ENCODE data around the gene CNTN1. TPM values are rescaled to one million over a fixed set of nuclear protein-coding genes. Genes with fewer than 3 reads are reported as not detected.

The CNTN1 gene
- total RNA-seq, 1 donor from 2014 or later, result 0.46 TPM

DNA sequence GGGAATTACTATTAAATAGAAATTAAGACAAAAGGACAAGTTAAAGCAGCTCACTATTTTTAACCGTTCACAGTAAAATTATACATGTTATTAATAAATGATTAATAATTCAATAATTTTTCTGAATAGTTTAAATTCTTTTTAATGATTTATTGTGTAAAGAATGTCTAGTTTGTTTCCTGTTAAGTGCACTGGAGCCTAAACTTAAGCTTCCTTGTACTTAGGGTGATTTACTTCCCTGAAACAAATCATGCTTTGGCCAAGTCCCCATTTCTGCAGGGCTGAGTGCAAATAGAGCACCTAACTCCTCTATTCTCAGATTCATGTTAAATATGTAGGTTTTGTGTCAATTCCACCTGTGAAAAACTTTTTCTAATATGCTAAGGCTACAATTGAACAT is 307.0 kb downstream of the CNTN1 start:
- DNase-seq (ENCODE audit: low spot score), result no peak
- TF ChIP-seq CTCF (IDR thresholded peaks at IDR 0.05; ENCODE audit: unreplicated experiment), result no peak
- Mint-ChIP-seq H3K4me3 (ENCODE audit: unreplicated experiment) (no peak overlapping the region), H3K4me1 (ENCODE audit: unreplicated experiment) (no peaks in the 10 kb centered on the region), H3K36me3 (ENCODE audit: low read depth, unreplicated experiment) (peaks cover 3% of the 10 kb centered on the region), H3K27me3 (ENCODE audit: unreplicated experiment) (no peaks in the 10 kb centered on the region), H3K27ac (ENCODE audit: unreplicated experiment) (no peak overlapping the region), H3K9me3 (ENCODE audit: unreplicated experiment) (peaks cover 6% of the 10 kb centered on the region)

GRCh38 chr12:41008472-41008871 is 316.2 kb downstream of the CNTN1 start:
- Mint-ChIP-seq H3K9me3 (ENCODE audit: unreplicated experiment) (peaks cover 15% of the 10 kb centered on the region), H3K27ac (ENCODE audit: unreplicated experiment) (no peak overlapping the region), H3K4me3 (ENCODE audit: unreplicated experiment) (no peak overlapping the region), H3K4me1 (ENCODE audit: unreplicated experiment) (no peaks in the 10 kb centered on the region), H3K36me3 (ENCODE audit: low read depth, unreplicated experiment) (peaks cover 13% of the 10 kb centered on the region), H3K27me3 (ENCODE audit: unreplicated experiment) (no peaks in the 10 kb centered on the region)
- no peak for DNase-seq (ENCODE audit: low spot score)
- TF ChIP-seq CTCF (IDR thresholded peaks at IDR 0.05; ENCODE audit: unreplicated experiment), result no peak

DNA sequence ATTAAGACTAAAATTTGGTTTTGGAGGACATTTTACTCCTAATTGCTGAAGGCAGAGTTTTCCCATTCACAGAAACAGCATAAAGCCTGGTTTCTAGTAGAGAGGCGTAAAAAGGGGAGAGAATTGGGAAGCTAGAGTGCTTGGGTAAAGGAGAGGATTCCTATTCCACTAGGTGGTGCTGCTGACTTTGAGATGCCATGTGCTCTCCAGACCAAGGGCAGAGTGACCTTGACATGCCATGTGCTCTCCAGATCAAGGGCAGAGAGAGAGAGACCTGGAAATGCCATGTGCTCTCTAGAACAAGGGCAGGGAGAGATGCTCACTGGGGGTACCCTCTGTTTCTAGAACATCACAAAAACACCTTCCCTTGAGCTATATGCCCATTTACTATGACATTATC is 319.7 kb downstream of the CNTN1 start:
- H3K36me3 Mint-ChIP-seq (ENCODE audit: low read depth, unreplicated experiment), result peaks cover 8% of the 10 kb centered on the region
- no peak overlapping the region for H3K27ac Mint-ChIP-seq (ENCODE audit: unreplicated experiment)
- DNase-seq (ENCODE audit: low spot score), result no peak
- no peaks in the 10 kb centered on the region for H3K4me1 Mint-ChIP-seq (ENCODE audit: unreplicated experiment)
- no peak overlapping the region for H3K4me3 Mint-ChIP-seq (ENCODE audit: unreplicated experiment)
- peaks cover 9% of the 10 kb centered on the region for H3K9me3 Mint-ChIP-seq (ENCODE audit: unreplicated experiment)
- no peak for TF ChIP-seq CTCF (IDR thresholded peaks at IDR 0.05; ENCODE audit: unreplicated experiment)
- no peaks in the 10 kb centered on the region for H3K27me3 Mint-ChIP-seq (ENCODE audit: unreplicated experiment)

DNA sequence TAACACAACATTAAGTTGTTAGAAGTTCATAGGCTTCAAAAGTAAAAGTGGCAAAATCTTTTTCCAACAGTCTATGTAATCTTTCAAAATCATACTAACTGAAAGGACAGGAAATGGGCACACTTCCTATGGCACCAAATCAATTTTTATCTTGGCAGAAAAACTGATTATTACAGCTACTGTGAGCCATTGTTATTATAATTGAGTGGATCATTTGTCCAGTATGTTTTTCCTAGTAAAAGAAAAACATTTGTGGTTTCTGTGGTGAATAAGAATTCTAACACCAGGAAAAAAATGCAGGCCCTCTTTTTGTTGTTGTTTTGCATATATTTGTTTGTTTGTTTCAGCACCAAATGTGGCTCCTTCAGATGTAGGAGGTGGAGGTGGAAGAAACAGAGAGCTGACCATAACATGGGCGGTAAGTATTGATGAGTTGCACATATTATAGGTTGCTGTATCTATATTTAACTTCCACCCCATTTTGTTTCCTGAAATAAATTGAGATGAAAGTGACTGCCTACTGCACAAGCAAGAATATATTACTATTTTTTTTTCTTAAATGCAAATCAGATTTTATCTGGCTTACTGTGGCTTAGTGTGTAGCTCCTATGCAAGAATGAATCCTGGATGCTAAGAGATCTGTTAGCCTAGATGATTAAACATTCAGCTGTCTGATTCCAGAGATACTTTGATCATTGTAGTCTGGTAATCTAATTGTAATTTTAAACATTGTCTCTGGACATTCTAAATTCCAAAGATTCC is 321.8 kb downstream of the CNTN1 start:
- no peaks in the 10 kb centered on the region for H3K4me1 Mint-ChIP-seq (ENCODE audit: unreplicated experiment)
- H3K27ac Mint-ChIP-seq (ENCODE audit: unreplicated experiment), result no peak overlapping the region
- peaks cover 8% of the 10 kb centered on the region for H3K36me3 Mint-ChIP-seq (ENCODE audit: low read depth, unreplicated experiment)
- TF ChIP-seq CTCF (IDR thresholded peaks at IDR 0.05; ENCODE audit: unreplicated experiment), result no peak
- H3K9me3 Mint-ChIP-seq (ENCODE audit: unreplicated experiment), result peaks cover 5% of the 10 kb centered on the region
- H3K27me3 Mint-ChIP-seq (ENCODE audit: unreplicated experiment), result no peaks in the 10 kb centered on the region
- DNase-seq (ENCODE audit: low spot score), result no peak
- H3K4me3 Mint-ChIP-seq (ENCODE audit: unreplicated experiment), result no peak overlapping the region

- no peak for DNase-seq (ENCODE audit: low spot score)
- no peak overlapping the region for H3K27ac Mint-ChIP-seq (ENCODE audit: unreplicated experiment)
- peaks cover 5% of the 10 kb centered on the region for H3K9me3 Mint-ChIP-seq (ENCODE audit: unreplicated experiment)
- TF ChIP-seq CTCF (IDR thresholded peaks at IDR 0.05; ENCODE audit: unreplicated experiment), result no peak
- H3K36me3 Mint-ChIP-seq (ENCODE audit: low read depth, unreplicated experiment), result peaks cover 8% of the 10 kb centered on the region
- H3K27me3 Mint-ChIP-seq (ENCODE audit: unreplicated experiment), result no peaks in the 10 kb centered on the region
- no peak overlapping the region for H3K4me3 Mint-ChIP-seq (ENCODE audit: unreplicated experiment)
- no peaks in the 10 kb centered on the region for H3K4me1 Mint-ChIP-seq (ENCODE audit: unreplicated experiment)
Measured at GRCh38 chr12:41014643-41015020, 322.4 kb downstream of the CNTN1 start.

Data from endothelial cell (in vitro differentiated cells).